GM21737 (cell line): ENCODE results near the gene CGNL1.

Source experiments
- ATAC-seq: cut with Tn5 transposase; IDR thresholded peaks from one replicate; pipeline ENCODE4 v1.9.1; 2021; ENCODE audit warnings: mild to moderate bottlenecking, moderate library complexity; ENCODE audit not compliant: unreplicated experiment

CGNL1 gene

DNA sequence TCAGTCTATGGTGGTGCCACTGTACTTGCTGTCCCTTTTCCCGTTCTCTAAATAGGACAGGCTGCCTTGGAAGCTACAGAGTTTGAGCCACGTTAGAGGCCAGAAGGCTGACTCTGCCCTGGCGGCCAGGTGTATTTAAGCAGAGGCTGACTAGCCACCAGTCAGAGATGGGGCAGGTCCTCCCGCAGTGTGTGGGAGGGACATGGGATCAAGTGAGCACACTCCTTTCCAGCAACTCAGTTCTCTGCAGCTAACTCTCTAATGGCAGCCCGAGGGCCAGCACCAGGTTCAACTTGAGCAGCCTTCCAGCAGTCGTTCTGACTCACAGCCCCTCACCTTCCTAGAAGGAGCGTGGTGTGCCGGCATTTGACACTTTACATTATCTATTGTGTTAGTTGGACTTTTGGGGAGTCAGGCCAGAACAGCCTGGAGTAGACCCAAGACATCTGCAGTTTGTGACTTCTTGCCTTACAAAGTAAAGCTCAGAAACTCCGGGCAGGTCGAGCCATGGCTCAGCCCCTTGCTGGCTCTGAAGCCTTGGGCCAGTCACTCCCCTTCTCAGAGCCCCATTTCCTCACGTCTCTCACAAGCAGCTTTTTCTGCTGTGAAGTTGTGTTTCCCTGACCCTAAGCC lies 168.7 kb downstream of the CGNL1 start:
- ATAC-seq: no peak

DNA sequence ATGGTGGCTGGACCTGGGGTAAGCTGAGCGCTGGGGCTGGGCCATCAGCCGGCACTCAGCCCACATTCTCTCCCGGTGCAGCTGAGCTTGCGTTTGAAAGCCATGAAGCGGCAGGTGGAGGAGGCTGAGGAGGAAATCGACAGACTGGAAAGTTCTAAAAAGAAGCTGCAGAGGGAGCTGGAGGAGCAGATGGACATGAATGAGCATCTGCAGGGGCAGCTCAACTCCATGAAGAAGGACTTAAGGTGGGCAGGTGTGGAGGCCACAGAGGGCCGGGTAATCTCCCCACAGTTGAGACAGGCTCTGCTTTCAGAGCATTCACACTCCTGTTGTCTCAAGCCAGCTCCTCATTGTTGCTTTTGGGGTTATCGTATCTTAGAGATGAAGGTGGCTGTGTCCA lies 169.7 kb downstream of the CGNL1 start:
- ATAC-seq: no peak

DNA sequence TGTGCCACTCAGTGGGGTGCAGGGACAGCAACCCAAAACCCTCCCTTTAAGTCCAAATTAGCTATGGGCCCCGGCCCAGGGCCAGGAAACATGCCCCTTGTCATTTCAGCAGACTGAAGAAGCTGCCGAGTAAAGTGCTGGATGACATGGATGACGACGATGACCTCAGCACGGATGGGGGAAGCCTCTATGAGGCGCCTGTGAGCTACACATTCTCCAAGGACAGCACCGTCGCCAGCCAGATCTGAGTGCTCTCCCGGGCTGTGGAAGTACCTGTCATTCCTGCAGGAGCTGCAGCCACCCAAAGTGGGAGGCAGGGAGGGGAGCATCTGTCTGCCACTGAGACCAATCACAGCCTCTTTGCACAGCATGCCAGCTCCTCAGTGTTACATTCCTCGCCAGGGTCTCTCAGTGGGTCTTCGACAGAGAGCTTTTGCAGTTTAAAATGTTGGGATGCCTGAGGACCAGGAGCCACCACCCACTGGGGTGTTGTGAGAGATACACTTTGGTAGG lies 171.0 kb downstream of the CGNL1 start:
- ATAC-seq: no peak

DNA sequence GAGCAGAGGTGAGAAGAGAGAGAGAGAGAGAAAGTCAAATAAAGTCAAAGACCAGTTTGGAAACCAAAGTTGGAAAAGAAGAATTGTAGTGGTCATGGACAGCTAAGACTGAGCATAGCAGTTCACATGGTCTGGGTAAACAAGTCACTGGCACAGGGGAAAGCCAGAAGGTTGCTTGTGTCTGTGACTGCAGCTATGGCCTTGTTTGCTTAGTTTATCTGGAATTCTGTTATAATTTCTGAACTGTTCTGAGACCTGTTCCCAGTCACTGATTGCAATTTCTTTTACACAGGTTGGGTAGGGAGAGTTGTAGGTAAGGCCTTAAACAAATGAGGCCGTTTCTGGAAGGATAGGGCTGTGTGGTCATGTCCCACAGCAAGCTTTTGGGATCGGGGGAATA lies 172.0 kb downstream of the CGNL1 start:
- no peak for ATAC-seq

DNA sequence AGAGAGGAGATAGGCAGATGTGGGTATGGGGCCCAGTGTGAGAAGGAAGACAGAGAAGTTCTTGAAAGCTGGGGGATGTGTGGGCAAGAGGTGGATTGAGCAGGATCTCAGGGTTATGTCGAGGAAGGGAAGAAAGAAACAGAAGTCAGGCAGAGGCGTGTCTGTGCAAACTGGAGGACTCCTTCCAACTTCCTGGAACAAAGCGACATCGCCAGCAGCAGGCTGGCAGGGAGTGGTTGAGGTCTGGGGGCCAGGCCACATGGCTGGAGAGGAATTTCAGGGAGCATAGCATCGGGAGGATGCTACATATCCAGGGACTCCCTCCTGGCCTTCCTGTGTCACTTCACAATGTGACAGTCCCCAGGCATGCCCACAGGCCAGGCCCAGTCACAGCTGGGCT lies 172.5 kb downstream of the CGNL1 start:
- ATAC-seq: no peak

DNA sequence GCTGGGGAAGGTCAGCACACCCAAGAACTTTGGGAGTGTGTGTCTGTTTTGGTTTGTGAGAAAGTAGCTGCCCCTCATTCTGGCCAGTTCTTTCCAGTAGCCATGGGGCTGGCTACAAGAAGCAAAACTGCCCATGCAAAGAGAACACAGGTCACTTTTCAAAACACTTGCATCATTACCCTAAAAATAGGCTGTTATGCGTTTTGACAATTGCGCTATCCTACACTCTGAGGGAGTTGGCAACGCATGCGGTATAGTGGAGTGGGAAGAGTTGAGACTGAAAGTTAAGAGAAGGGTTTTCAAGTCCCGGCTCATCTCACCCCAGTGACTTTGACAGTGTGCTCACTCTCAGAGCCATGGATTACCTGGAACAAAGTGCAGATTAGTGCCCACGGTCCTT lies 173.6 kb downstream of the CGNL1 start:
- ATAC-seq: no peak

DNA sequence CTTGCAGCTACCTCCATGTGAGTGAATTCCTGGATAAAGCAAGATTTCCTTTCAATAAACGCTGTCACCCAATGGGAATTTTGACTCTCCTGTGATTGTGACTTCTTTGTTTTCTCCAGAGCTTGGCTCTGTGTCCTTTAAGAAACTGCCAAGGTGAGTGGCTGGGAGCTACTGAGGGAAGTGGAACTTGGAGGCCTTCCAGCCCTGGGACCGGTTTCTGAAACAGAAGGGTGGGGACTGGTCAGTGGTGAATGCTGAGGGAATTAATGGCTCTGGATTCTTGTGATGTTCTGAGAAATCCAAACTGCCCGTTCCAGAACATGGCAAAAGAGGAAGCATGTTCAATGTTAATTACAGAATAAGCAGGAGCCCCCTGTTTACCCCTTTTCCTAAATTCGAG lies 174.3 kb downstream of the CGNL1 start:
- ATAC-seq: no peak

DNA sequence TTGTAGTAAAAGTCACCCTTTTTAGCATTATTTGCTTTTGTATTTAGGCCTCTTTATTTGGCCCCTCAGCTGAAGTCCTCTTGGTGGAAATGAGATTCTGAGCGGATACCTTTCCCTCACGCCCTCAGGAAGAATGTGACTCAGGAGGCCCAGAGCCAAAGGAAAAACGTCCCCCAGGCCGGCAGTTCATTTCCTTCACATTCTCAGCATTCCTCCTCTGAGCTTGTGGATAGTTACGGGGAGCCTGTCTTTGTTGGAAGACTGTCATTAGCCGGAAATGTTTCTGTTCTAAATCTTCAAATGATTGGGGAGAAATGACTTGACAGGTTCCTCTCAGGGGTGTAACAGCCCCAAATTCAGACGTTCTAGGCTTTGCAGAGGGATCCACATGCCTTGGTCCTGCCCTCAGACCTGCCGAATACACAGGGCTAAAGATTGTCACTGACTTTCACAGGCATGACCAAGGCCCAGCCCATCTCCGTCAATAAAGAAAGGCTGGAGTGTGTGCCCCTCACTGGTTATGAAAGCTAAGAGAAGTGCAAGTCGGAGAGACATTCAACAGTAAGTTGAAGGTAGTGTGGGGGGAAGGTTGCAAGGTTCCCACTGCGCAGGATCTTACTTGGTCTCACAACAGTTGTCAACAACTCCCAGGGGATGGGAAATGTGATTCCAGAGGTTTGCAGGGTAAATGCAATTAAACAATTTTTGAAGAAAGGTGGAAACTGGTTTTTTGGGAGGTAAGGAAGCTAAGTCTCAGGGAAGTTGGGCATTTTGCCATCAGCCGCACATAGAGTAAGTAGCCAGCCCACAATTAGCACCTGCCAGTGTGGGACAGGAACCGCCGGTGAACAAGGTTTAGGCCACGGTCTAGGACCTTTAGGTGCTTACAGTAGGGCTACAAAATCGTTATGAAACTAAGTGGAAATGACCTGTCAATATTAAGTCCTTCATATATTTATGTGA lies 175.7 kb downstream of the CGNL1 start:
- no peak for ATAC-seq

DNA sequence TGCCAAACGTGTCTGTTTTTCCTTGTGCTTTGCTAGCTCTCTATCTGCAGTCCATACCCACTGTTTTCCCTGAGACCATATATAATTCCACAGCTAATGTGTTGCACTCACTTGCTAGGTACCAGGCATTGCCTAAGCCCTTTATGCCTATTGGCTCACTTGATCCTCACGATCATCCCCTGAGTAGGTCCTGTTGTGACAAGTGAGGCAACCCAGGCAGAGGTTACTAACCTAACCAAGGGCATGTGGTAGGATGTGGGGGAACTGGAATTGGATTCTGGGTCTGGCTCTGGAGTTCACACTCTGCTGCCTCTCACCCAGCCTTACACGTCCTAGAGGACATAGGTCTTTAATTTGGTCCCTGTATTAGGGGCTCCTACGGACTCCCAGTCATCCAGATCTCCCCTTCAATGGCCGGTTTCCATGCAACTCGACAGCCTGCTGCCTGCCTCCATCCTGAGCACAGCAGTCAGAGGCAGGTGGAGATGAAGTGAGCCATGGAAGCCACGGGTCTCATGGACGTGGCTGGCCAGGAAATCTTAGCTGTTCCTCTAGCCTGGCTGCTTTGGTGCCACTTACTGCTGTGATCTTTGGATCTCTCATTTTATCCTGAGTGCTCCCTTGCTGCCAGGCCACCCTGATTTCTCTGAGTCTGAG lies 176.5 kb downstream of the CGNL1 start:
- ATAC-seq: no peak

DNA sequence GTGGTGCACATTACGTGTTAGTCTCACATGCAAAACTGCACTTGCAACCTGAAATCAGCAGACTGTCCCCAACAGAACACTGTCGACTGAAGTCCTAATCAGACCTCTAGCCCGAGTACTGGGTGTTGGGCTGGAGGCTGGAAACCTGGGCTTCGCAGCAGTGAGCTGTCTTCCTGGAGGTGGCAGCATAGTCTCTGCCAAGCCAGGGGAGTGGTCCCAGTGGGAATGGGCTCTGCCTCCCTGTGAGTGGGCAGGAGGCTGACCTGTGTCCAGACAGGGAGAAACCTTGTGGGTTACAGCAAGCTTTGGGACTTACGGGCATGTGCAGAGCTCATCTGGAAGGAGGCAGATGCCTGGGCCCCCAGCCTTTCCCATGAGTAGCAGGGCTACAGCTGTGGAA lies 177.2 kb downstream of the CGNL1 start:
- no peak for ATAC-seq

DNA sequence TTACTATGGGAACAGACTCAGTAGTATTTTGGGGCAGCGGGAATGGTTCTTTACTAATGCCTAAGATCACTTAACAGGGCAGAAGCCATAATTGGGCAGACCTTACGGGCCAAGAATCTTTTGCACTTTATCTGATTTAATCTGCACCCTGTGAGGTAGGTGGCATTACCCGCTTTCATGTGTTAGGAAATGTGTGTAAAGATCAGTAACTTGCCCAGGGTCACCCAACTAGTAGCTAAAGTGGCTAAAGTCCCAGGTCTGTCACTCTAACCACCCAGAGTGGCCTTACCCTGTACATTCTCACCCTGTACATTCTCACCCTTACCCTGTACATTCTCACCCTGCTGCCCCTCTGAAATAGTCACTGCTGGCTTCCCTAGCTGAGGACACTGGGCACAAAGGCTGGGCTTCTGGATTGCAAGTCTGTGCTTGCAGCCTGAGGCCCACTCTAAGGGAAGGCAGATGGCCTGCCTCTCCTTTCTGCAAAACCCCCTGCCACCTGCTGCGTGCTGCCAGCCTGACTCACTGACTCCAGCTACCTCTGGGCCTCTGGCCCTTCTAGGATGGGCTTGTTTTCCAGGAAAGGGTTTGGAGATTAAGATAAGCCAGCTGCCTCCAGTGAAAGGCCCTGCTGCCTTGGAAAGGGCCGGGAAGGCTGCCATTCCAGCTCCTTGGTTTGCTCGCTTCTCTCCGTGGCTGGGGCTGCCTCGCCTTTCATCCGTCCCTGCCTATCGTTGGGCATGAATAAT lies 177.9 kb downstream of the CGNL1 start:
- ATAC-seq: no peak

DNA sequence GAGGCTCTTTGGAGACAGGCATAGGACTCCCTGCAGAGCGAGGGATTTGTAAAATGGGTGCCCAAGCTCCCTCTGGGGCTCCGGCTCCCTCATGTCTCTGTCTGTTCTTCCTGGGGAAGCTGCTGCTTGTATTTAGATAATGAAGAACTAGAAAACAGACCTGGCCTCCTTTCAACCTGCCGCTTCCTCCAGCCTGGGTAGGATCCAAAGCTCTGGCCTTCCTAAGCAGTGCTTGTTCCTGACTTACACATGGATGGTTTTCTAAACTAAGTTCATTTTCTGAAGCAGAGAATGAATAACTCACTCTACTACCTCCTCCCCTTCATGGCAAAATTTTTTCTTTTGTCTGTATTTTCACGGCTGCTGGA lies 178.5 kb downstream of the CGNL1 start:
- no peak for ATAC-seq

DNA sequence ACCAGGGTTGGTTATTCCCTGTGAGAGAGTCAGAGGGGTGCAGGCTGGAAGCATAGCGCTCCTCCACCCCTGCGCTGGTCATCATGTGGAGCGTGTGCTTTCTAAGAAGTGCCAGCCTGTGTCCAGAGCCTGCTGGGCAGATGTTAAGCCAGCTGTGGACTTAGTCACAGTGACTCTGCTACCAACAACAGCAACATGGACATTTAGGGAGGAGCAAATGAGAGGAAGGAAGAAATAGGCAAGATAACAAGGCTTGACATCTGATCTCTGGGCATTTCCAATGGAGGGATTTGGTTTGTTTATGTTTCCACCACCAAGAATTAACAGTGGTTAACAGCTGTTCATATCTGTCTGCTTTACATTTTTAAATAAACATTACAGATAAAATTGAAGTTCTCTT lies 179.0 kb downstream of the CGNL1 start:
- no peak for ATAC-seq

DNA sequence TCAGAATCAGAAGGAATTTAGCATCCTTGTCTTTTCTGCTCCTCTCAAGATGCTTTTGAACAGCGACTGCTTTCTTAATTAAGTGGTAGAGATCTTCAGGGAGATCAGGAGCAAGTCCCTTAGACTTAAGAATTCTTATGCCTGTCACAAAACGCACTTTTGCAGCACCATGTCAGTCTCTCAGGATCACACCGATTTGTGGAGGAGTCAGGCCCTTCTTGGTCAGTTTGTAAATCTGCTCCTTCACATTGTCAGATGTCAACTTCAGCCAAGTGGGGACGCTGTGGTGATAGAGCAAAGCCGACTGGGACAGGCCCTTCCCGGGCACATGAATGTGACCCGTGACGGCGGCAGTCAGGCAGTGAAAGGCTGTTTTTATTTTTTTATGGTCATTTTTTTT lies 179.7 kb downstream of the CGNL1 start:
- ATAC-seq: no peak

DNA sequence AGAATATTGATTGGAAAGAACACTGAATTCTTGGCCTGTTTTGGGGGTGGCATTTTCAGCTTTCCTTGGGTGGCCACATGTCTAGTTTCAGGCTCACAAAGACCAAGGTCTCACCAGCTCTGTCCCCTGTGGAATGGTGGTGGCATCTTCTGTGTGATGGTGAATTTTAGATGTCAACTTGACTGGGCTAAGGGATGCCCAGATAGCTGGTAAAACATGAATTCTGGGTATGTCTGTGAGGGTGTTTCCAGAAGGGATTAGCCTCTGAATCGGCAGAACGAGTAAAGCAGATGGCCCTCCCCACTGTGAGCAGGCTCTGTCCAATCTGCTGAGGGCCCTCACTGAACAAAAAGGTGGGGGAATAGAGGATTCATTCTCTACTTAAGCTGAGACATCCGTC lies 181.0 kb downstream of the CGNL1 start:
- ATAC-seq: no peak

DNA sequence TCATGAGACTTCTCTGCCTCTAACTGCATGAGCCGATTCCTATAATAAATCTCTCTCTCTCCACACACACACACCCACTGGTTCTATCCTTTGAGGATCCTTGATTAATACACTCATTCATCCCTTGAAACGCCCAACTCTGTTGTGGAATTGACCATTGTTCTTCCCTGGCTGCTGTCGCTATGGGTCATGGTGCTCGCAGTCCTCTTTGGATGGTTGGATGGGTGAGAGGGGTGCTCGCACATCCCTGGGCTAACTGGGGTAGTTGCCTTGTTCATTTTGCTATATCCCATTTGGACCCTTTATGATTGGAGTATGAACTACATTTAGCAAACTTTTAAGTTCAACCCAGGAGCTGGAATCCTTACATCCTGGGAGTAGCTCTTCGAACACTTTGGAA lies 181.5 kb downstream of the CGNL1 start:
- ATAC-seq: no peak

DNA sequence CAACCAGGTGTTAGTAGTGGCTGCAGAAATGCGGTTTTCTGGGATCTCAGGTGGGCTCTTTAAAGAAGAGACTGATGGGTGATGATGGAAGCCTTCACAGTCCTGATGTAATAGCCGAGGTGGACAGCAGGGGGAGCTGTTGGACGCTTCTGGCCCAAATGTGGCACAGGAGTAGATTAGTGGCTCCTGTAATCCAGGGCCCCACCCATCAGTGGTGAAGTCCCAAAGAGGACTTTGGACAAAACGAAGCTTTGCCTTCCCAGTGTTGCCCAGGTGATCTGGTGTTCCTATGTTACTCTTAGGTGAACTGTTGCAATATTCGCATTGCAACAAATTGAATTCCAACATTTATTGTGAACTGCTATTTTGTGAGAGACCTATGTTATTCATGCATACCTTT lies 183.6 kb downstream of the CGNL1 start:
- ATAC-seq: no peak

DNA sequence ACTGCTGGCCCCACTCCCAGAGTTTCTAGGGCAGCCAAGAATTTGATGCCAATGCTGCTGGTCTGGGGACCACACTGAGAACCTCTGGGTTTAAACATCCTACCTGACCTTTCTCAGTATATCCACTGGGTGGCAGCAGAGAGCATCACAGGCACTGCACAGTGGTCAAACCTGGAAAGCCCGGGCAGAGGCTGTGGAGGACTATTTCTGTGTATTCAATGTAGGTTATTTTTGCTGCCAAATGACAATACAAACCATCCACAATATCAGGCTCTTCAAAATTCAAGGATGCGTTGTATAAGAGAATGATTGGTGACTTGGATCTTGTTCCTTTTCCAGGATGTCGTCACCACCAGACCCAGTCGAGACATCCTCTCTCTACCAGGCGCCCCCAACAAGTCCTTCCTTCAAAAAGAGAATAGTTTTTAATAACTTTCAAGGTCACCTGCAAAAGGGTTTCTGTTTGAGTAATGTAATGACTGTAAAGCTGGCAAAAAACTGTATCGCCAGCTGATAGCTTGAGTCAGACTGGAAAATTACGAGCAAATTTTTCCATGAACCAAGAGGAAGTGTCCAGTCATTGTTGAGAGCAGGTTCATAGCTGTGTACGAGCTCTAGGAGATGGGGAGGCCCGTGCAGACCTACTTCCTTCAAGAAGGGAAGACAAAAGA lies 184.9 kb downstream of the CGNL1 start:
- peak; percentile 82 for ATAC-seq

DNA sequence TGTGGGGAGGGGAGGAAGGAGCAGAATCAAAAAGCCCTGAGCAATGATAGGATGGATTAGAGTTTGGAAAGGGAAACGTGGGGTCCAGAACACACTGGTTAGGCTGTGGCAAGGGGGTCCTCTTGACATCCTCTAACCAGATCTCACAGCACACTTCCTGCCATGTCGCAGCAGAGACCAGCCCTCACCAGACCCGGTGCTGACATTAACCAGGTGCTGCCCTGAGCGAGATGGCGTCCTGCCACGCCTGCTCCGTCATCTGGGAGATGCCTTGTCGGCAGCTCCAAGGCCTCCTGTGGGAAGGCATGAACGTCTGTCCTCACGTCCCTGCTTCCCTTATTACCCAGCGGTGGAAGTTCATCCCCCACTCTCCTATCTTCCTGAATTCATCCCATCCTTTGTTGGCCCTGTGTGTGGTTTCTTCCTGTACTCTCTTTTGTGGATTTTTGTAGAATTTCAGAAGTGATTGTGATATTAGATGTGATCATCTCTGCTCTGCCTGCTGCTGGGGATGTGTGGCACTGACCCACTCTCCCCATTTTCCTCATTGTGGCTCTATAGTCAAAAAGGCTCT lies 186.0 kb downstream of the CGNL1 start:
- ATAC-seq: no peak

DNA sequence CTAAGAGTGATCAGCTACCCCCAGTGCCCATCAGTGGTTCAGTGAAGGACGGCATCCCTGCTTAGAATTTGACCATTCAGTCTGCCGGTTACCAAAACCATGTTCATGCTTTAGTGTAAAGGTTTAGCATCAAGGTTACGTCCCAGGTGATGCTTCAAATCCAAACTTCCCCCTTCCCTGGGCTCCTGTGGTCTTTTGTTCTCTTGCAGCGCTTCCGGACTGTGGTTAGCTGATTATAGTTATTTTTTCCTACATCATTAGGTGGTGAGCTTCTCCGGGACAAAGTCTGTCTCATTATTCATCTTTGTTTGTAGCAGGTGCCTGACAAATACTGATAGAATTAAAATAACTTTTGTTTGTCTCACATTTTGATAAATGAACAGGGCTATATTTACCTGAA lies 187.1 kb downstream of the CGNL1 start:
- no peak for ATAC-seq
